Naive thymus-derived CD8-positive, alpha-beta T cell (primary cell): ENCODE results near the gene DTNB. TPM values are rescaled to one million over a fixed set of nuclear protein-coding genes. Genes with fewer than 3 reads are reported as not detected.
"Not testable (repeated sequence)": the region's sequence is repeated elsewhere in the genome, so short reads cannot be mapped to it uniquely, and the experiment has no call there.

ENCODE experiments used
- ATAC-seq, 2 donors: fragments of 150-1000 bp; cut with Tn5 transposase in 1 of 2; sonication (Bioruptor Pico), chemical (Tn5 transposase) in 1 of 2; 1 replicate in 1 of 2; 2 replicates in 1 of 2; pipeline ENCODE4 v1.10.0; 2021; ENCODE audit warnings: mild to moderate bottlenecking in 2 of 2, moderate library complexity in 2 of 2
- POLR2A ChIA-PET: fragments of 350-600 bp; sonication (Branson Sonifier 250); formaldehyde crosslinking; loops from one replicate; lab custom pipeline; 2021; ENCODE audit warnings: antibody characterized with exemption; lab: Charles Lee
- DNase-seq, 10 donors: peaks; one replicate each; pipeline versions ENCODE4 v3.0.0 to v3.0.0-alpha.2; 2020 to 2022
- H3K27ac Mint-ChIP-seq, 10 donors: one replicate each; pipeline ENCODE4 v1.8.0; 2020 to 2022; ENCODE audit warnings: mild to moderate bottlenecking in 10 of 10, mixed read lengths in 10 of 10, moderate library complexity in 4 of 10, inconsistent platforms in 1 of 10
- H3K27me3 Mint-ChIP-seq, 5 donors: one replicate each; pipeline ENCODE4 v1.8.0; 2021 to 2022; ENCODE audit warnings: mixed read lengths in 5 of 5
- H3K36me3 Mint-ChIP-seq, 3 donors: one replicate each; pipeline ENCODE4 v1.8.0; 2020 to 2022; ENCODE audit warnings: mixed read lengths in 3 of 3, mild to moderate bottlenecking in 2 of 3, inconsistent platforms in 1 of 3
- H3K4me1 Mint-ChIP-seq, 4 donors: one replicate each; pipeline ENCODE4 v1.8.0; 2021 to 2022; ENCODE audit warnings: mixed read lengths in 4 of 4
- H3K4me3 Mint-ChIP-seq, 10 donors: one replicate each; pipeline ENCODE4 v1.8.0; 2020 to 2022; ENCODE audit warnings: mild to moderate bottlenecking in 10 of 10, mixed read lengths in 10 of 10, moderate library complexity in 6 of 10, inconsistent platforms in 1 of 10
- H3K9me3 Mint-ChIP-seq, 9 donors: one replicate each; pipeline ENCODE4 v1.8.0; 2020 to 2022; ENCODE audit warnings: mixed read lengths in 9 of 9, mild to moderate bottlenecking in 3 of 9, inconsistent platforms in 1 of 9, moderate library complexity in 1 of 9
- polyA plus RNA-seq, 3 donors: library from polyadenylated mRNA; unstranded; fragments of 300-500 nt; fragmentation: Illumina TruSeq; gene quantifications; one replicate each; pipeline ENCODE4 v1.2.3, GENCODE V29; 2021
- total RNA-seq, 8 experiments: library from RNA in 2 of 8; stranded (reverse) in 2 of 8; gene quantifications; one replicate each; pipeline ENCODE4 v1.2.3 and lab custom pipeline; 2021 to 2026

Gene DTNB
- total and polyA plus RNA-seq, 5 experiments from 2014 or later: 16.3 to 41.5 (median 18.4) TPM

- no peak overlapping the region for H3K27ac Mint-ChIP-seq
- DNase-seq: no peak
- H3K36me3 Mint-ChIP-seq: peaks cover 0 to 55% (median 17%) of the 10 kb centered on the region in 3 donors
- H3K9me3 Mint-ChIP-seq: no peaks in the 10 kb centered on the region
- peaks cover 0 to 7% (median under 1%) of the 10 kb centered on the region in 4 donors for H3K4me1 Mint-ChIP-seq
- no peak for ATAC-seq
- no peak overlapping the region for H3K4me3 Mint-ChIP-seq
- no peaks in the 10 kb centered on the region for H3K27me3 Mint-ChIP-seq
- POLR2A ChIA-PET: interaction anchor here (0.6 kb wide), 1 partner anchor 524 kb away, joined by 4 read pairs; no protein-coding TSS in a partner anchor
These were observed 55.3 kb downstream of the DTNB start for GRCh38 chr2:25617948-25618646.

GRCh38 chr2:25615920-25616319 lies 57.5 kb downstream of the DTNB start:
- H3K27me3 Mint-ChIP-seq: no peaks in the 10 kb centered on the region
- peaks cover 0 to 7% (median 1%) of the 10 kb centered on the region in 4 donors for H3K4me1 Mint-ChIP-seq
- ATAC-seq: no peak
- no peaks in the 10 kb centered on the region for H3K9me3 Mint-ChIP-seq
- H3K27ac Mint-ChIP-seq: no peak overlapping the region
- H3K4me3 Mint-ChIP-seq: no peak overlapping the region
- DNase-seq: no peak
- POLR2A ChIA-PET: no interaction called here
- peaks cover 0 to 40% (median 9%) of the 10 kb centered on the region in 3 donors for H3K36me3 Mint-ChIP-seq

- Mint-ChIP-seq H3K27me3 (no peaks in the 10 kb centered on the region), H3K27ac (peak overlapping the region in 1 of 10 donors; percentile 7), H3K36me3 (peaks cover 0 to 37% (median 7%) of the 10 kb centered on the region in 3 donors), H3K4me3 (no peak overlapping the region), H3K9me3 (no peaks in the 10 kb centered on the region), H3K4me1 (peaks cover 0 to 7% (median 2%) of the 10 kb centered on the region in 4 donors)
- ATAC-seq: no peak
- POLR2A ChIA-PET: no interaction called here
- DNase-seq: no peak
These were observed 58.0 kb downstream of the DTNB start for GRCh38 chr2:25615386-25615785.

GRCh38 chr2:25614711-25615110 lies 58.7 kb downstream of the DTNB start:
- ATAC-seq (no peak), DNase-seq (no peak)
- H3K27me3 Mint-ChIP-seq: no peaks in the 10 kb centered on the region
- H3K9me3 Mint-ChIP-seq: no peaks in the 10 kb centered on the region
- H3K27ac Mint-ChIP-seq: no peak overlapping the region
- peaks cover 0 to 9% (median 5%) of the 10 kb centered on the region in 4 donors for H3K4me1 Mint-ChIP-seq
- POLR2A ChIA-PET: no interaction called here
- H3K4me3 Mint-ChIP-seq: no peak overlapping the region
- H3K36me3 Mint-ChIP-seq: peaks cover 0 to 30% (median 2%) of the 10 kb centered on the region in 3 donors

- Mint-ChIP-seq H3K36me3 (peaks cover 0 to 10% (median 0%) of the 10 kb centered on the region in 3 donors), H3K4me1 (peaks cover 0 to 21% (median 1%) of the 10 kb centered on the region in 4 donors), H3K4me3 (no peak overlapping the region), H3K27ac (peak overlapping the region in 3 of 10 donors; percentile 9 to 44 (median 24)), H3K9me3 (no peaks in the 10 kb centered on the region), H3K27me3 (no peaks in the 10 kb centered on the region)
- POLR2A ChIA-PET: interaction anchor here (0.7 kb wide), 1 partner anchor 118 kb away, joined by 5 read pairs; no protein-coding TSS in a partner anchor
- ATAC-seq: no peak
- DNase-seq: no peak
These were observed 64.7 kb downstream of the DTNB start for GRCh38 chr2:25608718-25609117.

- ATAC-seq: peak in 1 of 2 donors; percentile 33
- peaks cover 0 to 21% (median 1%) of the 10 kb centered on the region in 4 donors for H3K4me1 Mint-ChIP-seq
- POLR2A ChIA-PET: interaction anchor here (0.6 to 1.0 kb wide), 2 partner anchors 94 to 184 kb away, joined by 5 read pairs; no protein-coding TSS in a partner anchor
These were observed 66.5 kb downstream of the DTNB start for GRCh38 chr2:25606892-25607291.

GRCh38 chr2:25602333-25602723 lies 71.0 kb downstream of the DTNB start:
- DNase-seq (no peak), ATAC-seq (no peak)
- H3K4me3 Mint-ChIP-seq: no peak overlapping the region
- no peaks in the 10 kb centered on the region for H3K27me3 Mint-ChIP-seq
- peaks cover 6 to 27% (median 8%) of the 10 kb centered on the region in 3 donors for H3K36me3 Mint-ChIP-seq
- H3K4me1 Mint-ChIP-seq: peaks cover 0 to 2% (median 0%) of the 10 kb centered on the region in 4 donors
- H3K27ac Mint-ChIP-seq: peak overlapping the region in 1 of 10 donors; percentile 43
- no peaks in the 10 kb centered on the region for H3K9me3 Mint-ChIP-seq
- POLR2A ChIA-PET: no interaction called here

More at GRCh38 chr2:25606892-25607291, 66.5 kb downstream of the DTNB start:
- Mint-ChIP-seq H3K36me3 (peaks cover 0 to 9% (median 0%) of the 10 kb centered on the region in 3 donors), H3K9me3 (no peaks in the 10 kb centered on the region), H3K4me3 (no peak overlapping the region), H3K27ac (no peak overlapping the region), H3K27me3 (no peaks in the 10 kb centered on the region)
- peak in 3 of 10 donors; percentile 9 to 40 (median 38) for DNase-seq

GRCh38 chr2:25601711-25602332 lies 71.6 kb downstream of the DTNB start:
- H3K9me3 Mint-ChIP-seq, H3K4me1 Mint-ChIP-seq, H3K4me3 Mint-ChIP-seq, H3K27me3 Mint-ChIP-seq, DNase-seq, ATAC-seq, POLR2A ChIA-PET: not testable (repeated sequence)
- Mint-ChIP-seq H3K27ac (peak overlapping the region in 1 of 10 donors; percentile 43), H3K36me3 (peaks cover 6 to 30% (median 8%) of the 10 kb centered on the region in 3 donors)

GRCh38 chr2:25598911-25599310 lies 74.5 kb downstream of the DTNB start:
- Mint-ChIP-seq H3K9me3 (no peaks in the 10 kb centered on the region), H3K4me1 (no peaks in the 10 kb centered on the region), H3K27me3 (no peaks in the 10 kb centered on the region), H3K36me3 (peaks cover 6 to 39% (median 8%) of the 10 kb centered on the region in 3 donors), H3K4me3 (no peak overlapping the region), H3K27ac (no peak overlapping the region)
- no peak for DNase-seq
- ATAC-seq: no peak
- POLR2A ChIA-PET: no interaction called here

- DNase-seq (no peak), ATAC-seq (no peak)
- Mint-ChIP-seq H3K4me1 (peaks cover 0 to under 1% (median 0%) of the 10 kb centered on the region in 4 donors), H3K27ac (no peak overlapping the region), H3K36me3 (peaks cover 6 to 40% (median 8%) of the 10 kb centered on the region in 3 donors), H3K27me3 (no peaks in the 10 kb centered on the region), H3K9me3 (no peaks in the 10 kb centered on the region), H3K4me3 (no peak overlapping the region)
- POLR2A ChIA-PET: no interaction called here
These were observed 75.0 kb downstream of the DTNB start for GRCh38 chr2:25598332-25598731.

- Mint-ChIP-seq H3K27me3 (no peaks in the 10 kb centered on the region), H3K27ac (no peak overlapping the region), H3K9me3 (no peaks in the 10 kb centered on the region), H3K4me3 (no peak overlapping the region), H3K36me3 (peaks cover 6 to 39% (median 8%) of the 10 kb centered on the region in 3 donors), H3K4me1 (peaks cover 0 to 5% (median under 1%) of the 10 kb centered on the region in 4 donors)
- POLR2A ChIA-PET: no interaction called here
- ATAC-seq: no peak
- DNase-seq: no peak
These were observed 75.5 kb downstream of the DTNB start for GRCh38 chr2:25597881-25598280.

GRCh38 chr2:25596516-25597244 lies 76.7 kb downstream of the DTNB start:
- ATAC-seq: no peak
- Mint-ChIP-seq H3K4me1 (peaks cover 0 to 14% (median 7%) of the 10 kb centered on the region in 4 donors), H3K36me3 (peaks cover 6 to 39% (median 8%) of the 10 kb centered on the region in 3 donors), H3K4me3 (no peak overlapping the region), H3K27me3 (no peaks in the 10 kb centered on the region), H3K27ac (peak overlapping the region in 1 of 10 donors; percentile 14), H3K9me3 (no peaks in the 10 kb centered on the region)
- POLR2A ChIA-PET: no interaction called here
- no peak for DNase-seq
